WI38 (cell line): ENCODE data around the gene PTCHD1.

Experiments used
- H3K4me3 ChIP-seq: 2 replicates; pipeline ENCODE4 v1.5.1; 2011; ENCODE audit warnings: low read depth, mild to moderate bottlenecking, control low read depth, low read length
- CTCF ChIP-seq: IDR thresholded peaks from 2 replicates; pipeline ENCODE4 v1.5.1; 2012; ENCODE audit warnings: low read depth, mild to moderate bottlenecking, control low read depth, low read length

PTCHD1 gene

GRCh38 chrX:23398570-23398969, 63.9 kb downstream of the PTCHD1 start:
- H3K4me3 ChIP-seq: no peak overlapping the region
- no peak for TF ChIP-seq CTCF

GRCh38 chrX:23403849-23404248, 69.2 kb downstream of the PTCHD1 start:
- no peak overlapping the region for H3K4me3 ChIP-seq
- no peak for TF ChIP-seq CTCF

- no peak for TF ChIP-seq CTCF
These were observed 88.3 kb downstream of the PTCHD1 start for GRCh38 chrX:23422912-23423311.

GRCh38 chrX:23434356-23434884, 99.8 kb downstream of the PTCHD1 start:
- no peak overlapping the region for H3K4me3 ChIP-seq
- TF ChIP-seq CTCF: no peak

More at GRCh38 chrX:23422912-23423311, 88.3 kb downstream of the PTCHD1 start:
- H3K4me3 ChIP-seq: no peak overlapping the region

GRCh38 chrX:23435108-23435507, 100.5 kb downstream of the PTCHD1 start:
- no peak overlapping the region for H3K4me3 ChIP-seq
- TF ChIP-seq CTCF: no peak

- no peak overlapping the region for H3K4me3 ChIP-seq
- TF ChIP-seq CTCF: no peak
These were observed 100.9 kb downstream of the PTCHD1 start for GRCh38 chrX:23435575-23435974.

GRCh38 chrX:23436875-23437274, 102.2 kb downstream of the PTCHD1 start:
- no peak for TF ChIP-seq CTCF
- no peak overlapping the region for H3K4me3 ChIP-seq
